IMR-90 (cell line): ENCODE data around the gene CNTFR. TPM values are rescaled to one million over a fixed set of nuclear protein-coding genes. Genes with fewer than 3 reads are reported as not detected.

Source experiments
- ATAC-seq: fragments of 200-7000 bp; cut with Tn5 transposase; 2 replicates; pipeline ENCODE4 v1.9.1; 2020; ENCODE audit warnings: low read depth, mild to moderate bottlenecking, moderate library complexity
- BruUV-seq: library from RNA; stranded (reverse); fragments of 400-500 nt; replicated peaks from 2 replicates; lab custom pipeline; 2021; lab: Mats Ljungman, UMichigan
- CTCF ChIA-PET: fragments of 300-600 bp; formaldehyde crosslinking; extraction: SDS; loops from one replicate; lab custom pipeline; 2021; ENCODE audit warnings: antibody characterized with exemption; lab: Yijun Ruan, JAX
- POLR2A ChIA-PET: fragments of 300-600 bp; sonication (Branson Sonifier 250); formaldehyde crosslinking; loops from one replicate; lab custom pipeline; 2022; ENCODE audit warnings: antibody characterized with exemption; ENCODE audit not compliant: unreplicated experiment; lab: Charles Lee
- DNase-seq: peaks from one replicate; pipeline ENCODE4 v3.0.0; 2013
- H2AFZ ChIP-seq: replicated peaks from 2 replicates; pipeline ENCODE3; 2013; ENCODE audit warnings: low read length, mild to moderate bottlenecking; ENCODE audit not compliant: poor library complexity
- H2AK5ac ChIP-seq: 2 replicates; pipeline ENCODE4 v1.6.1; 2013; ENCODE audit warnings: low read depth, low read length, inconsistent platforms
- H2AK9ac ChIP-seq: replicated peaks from 2 replicates; pipeline ENCODE3; 2013; ENCODE audit warnings: mild to moderate bottlenecking, low read depth, low read length, moderate library complexity; ENCODE audit not compliant: poor library complexity
- H2BK120ac ChIP-seq: 2 replicates; pipeline ENCODE4 v1.6.1; 2013; ENCODE audit warnings: low read depth, low read length, inconsistent platforms
- H2BK15ac ChIP-seq: 3 replicates; pipeline ENCODE4 v1.6.1; 2013; ENCODE audit warnings: low read depth, low read length, inconsistent platforms
- H2BK20ac ChIP-seq: 2 replicates; pipeline ENCODE4 v1.6.1; 2013; ENCODE audit warnings: low read depth, mild to moderate bottlenecking, inconsistent platforms, low read length, moderate library complexity
- H2BK5ac ChIP-seq: 2 replicates; pipeline ENCODE4 v1.6.1; 2013; ENCODE audit warnings: mild to moderate bottlenecking, low read depth, low read length, inconsistent platforms; ENCODE audit not compliant: poor library complexity, severe bottlenecking
- H3K14ac ChIP-seq: replicated peaks from 2 replicates; pipeline ENCODE4 v1.6.1; 2013; ENCODE audit warnings: low read depth, low read length, inconsistent platforms
- H3K18ac ChIP-seq: 2 replicates; pipeline ENCODE4 v1.6.1; 2013; ENCODE audit warnings: low read depth, low read length, control low read depth
- H3K23ac ChIP-seq: 2 replicates; pipeline ENCODE4 v1.6.1; 2013; ENCODE audit warnings: low read depth, low read length, inconsistent platforms
- H3K27ac ChIP-seq: 2 replicates; pipeline ENCODE4 v1.5.1; 2013; ENCODE audit warnings: mild to moderate bottlenecking, control low read depth, low read length; ENCODE audit not compliant: insufficient read depth
- H3K27me3 ChIP-seq: 2 replicates; pipeline ENCODE4 v1.6.1; 2013; ENCODE audit warnings: low read length; ENCODE audit not compliant: control insufficient read depth, insufficient read depth
- H3K36me3 ChIP-seq: 2 replicates; pipeline ENCODE4 v1.6.1; 2013; ENCODE audit warnings: low read length, mixed read lengths; ENCODE audit not compliant: control insufficient read depth, insufficient read depth
- H3K4ac ChIP-seq: 2 replicates; pipeline ENCODE4 v1.6.1; 2013; ENCODE audit warnings: low read depth, low read length, inconsistent platforms
- H3K4me1 ChIP-seq: 2 replicates; pipeline ENCODE4 v1.6.1; 2013; ENCODE audit warnings: low read length, mixed read lengths; ENCODE audit not compliant: control insufficient read depth, insufficient read depth
- H3K4me2 ChIP-seq: 2 replicates; pipeline ENCODE4 v1.6.1; 2013; ENCODE audit warnings: low read depth, mild to moderate bottlenecking, control low read depth, low read length, moderate library complexity
- H3K4me3 ChIP-seq: 2 replicates; pipeline ENCODE4 v1.5.1; 2013; ENCODE audit warnings: low read depth, mild to moderate bottlenecking, control low read depth, low read length, moderate library complexity; ENCODE audit not compliant: insufficient read depth
- H3K56ac ChIP-seq: 2 replicates; pipeline ENCODE4 v1.6.1; 2013; ENCODE audit warnings: low read length, inconsistent platforms; ENCODE audit not compliant: insufficient read depth; ENCODE audit errors: extremely low read depth
- H3K79me1 ChIP-seq, 2 experiments: 2 replicates each; pipeline ENCODE4 v1.6.1; 2013; ENCODE audit warnings: low read length in 2 of 2, inconsistent platforms in 1 of 2, low read depth in 1 of 2
- H3K9ac ChIP-seq: 2 replicates; pipeline ENCODE4 v1.6.1; 2013; ENCODE audit warnings: low read depth, low read length, control low read depth
- H3K9me1 ChIP-seq: 2 replicates; pipeline ENCODE4 v1.6.1; 2013; ENCODE audit warnings: low read length, inconsistent platforms; ENCODE audit not compliant: insufficient read depth
- H3K9me3 ChIP-seq: 2 replicates; pipeline ENCODE4 v1.6.1; 2013; ENCODE audit warnings: low read length; ENCODE audit not compliant: control insufficient read depth, insufficient read depth
- H4K20me1 ChIP-seq: 2 replicates; pipeline ENCODE4 v1.6.1; 2013; ENCODE audit warnings: low read length, inconsistent platforms; ENCODE audit not compliant: insufficient read depth
- H4K5ac ChIP-seq: 2 replicates; pipeline ENCODE4 v1.6.1; 2013; ENCODE audit warnings: mild to moderate bottlenecking, low read depth, low read length, control low read depth
- H4K8ac ChIP-seq, 2 experiments: 2 replicates each; pipeline ENCODE4 v1.6.1; 2013; ENCODE audit warnings: low read depth in 2 of 2, low read length in 2 of 2, control low read depth in 1 of 2, inconsistent platforms in 1 of 2
- H4K91ac ChIP-seq: 2 replicates; pipeline ENCODE4 v1.6.1; 2013; ENCODE audit warnings: low read depth, low read length, inconsistent platforms; ENCODE audit not compliant: insufficient read depth
- CEBPB ChIP-seq: IDR thresholded peaks from 2 replicates; pipeline ENCODE4 v1.6.1; 2012; ENCODE audit warnings: low read depth, low read length, improper control_type of control experiment
- CHD1 ChIP-seq: IDR thresholded peaks from 2 replicates; pipeline ENCODE4 v1.6.1; 2012; ENCODE audit warnings: low read depth, low read length, improper control_type of control experiment
- CTCF ChIP-seq: conservative IDR thresholded peaks from 2 replicates; pipeline ENCODE4 v1.5.1; 2012; ENCODE audit warnings: mild to moderate bottlenecking, low read depth, low read length, improper control_type of control experiment
- ELK1 ChIP-seq: fragments of 150-350 bp; IDR thresholded peaks from 2 replicates; pipeline ENCODE4 v1.6.1; 2016; ENCODE audit warnings: low read depth, mild to moderate bottlenecking, low read length, moderate library complexity, borderline replicate concordance
- MAZ ChIP-seq: IDR thresholded peaks from 2 replicates; pipeline ENCODE4 v1.6.1; 2012; ENCODE audit warnings: low read depth, mild to moderate bottlenecking, low read length, improper control_type of control experiment, moderate library complexity, borderline replicate concordance
- MXI1 ChIP-seq: IDR thresholded peaks from 2 replicates; pipeline ENCODE4 v1.6.1; 2012; ENCODE audit warnings: low read depth, mild to moderate bottlenecking, low read length, moderate library complexity, borderline replicate concordance
- POLR2A ChIP-seq: IDR thresholded peaks from 2 replicates; pipeline ENCODE4 v1.6.1; 2012; ENCODE audit warnings: mild to moderate bottlenecking, low read depth, low read length
- RAD21 ChIP-seq: IDR thresholded peaks from 2 replicates; pipeline ENCODE4 v1.6.1; 2012; ENCODE audit warnings: low read length, improper control_type of control experiment
- RCOR1 ChIP-seq: IDR thresholded peaks from 2 replicates; pipeline ENCODE4 v1.6.1; 2012; ENCODE audit warnings: mild to moderate bottlenecking, low read length, improper control_type of control experiment; ENCODE audit not compliant: insufficient replicate concordance
- RFX5 ChIP-seq: IDR thresholded peaks from 2 replicates; pipeline ENCODE4 v1.8.0; 2012; ENCODE audit warnings: low read depth, mild to moderate bottlenecking, low read length, moderate library complexity
- USF2 ChIP-seq: fragments of 150-350 bp; IDR thresholded peaks from 2 replicates; pipeline ENCODE4 v1.6.1; 2017; ENCODE audit warnings: mild to moderate bottlenecking, antibody characterized with exemption, low read length, low read depth
- WGBS, 2 experiments: methylation state at CpG; one replicate each; pipeline versions ENCODE4 v1.1.5 to v1.1.7; 2013; ENCODE audit warnings: missing lambda C conversion rate in 2 of 2; ENCODE audit not compliant: insufficient read length in 1 of 2; ENCODE audit errors: extremely low coverage in 2 of 2; 5-methylcytosine and 5-hydroxymethylcytosine counted together
- dilution Hi-C: fragments of 300-500 bp; cut with HindIII; formaldehyde crosslinking; loops from one replicate; pipeline ENCODE4 v1.14.3; 2018; ENCODE audit warnings: low sequenced_read_pairs; ENCODE audit not compliant: unreplicated experiment
- in situ Hi-C: fragments of 300-500 bp; cut with MboI; formaldehyde crosslinking; loops from 3 replicates; pipeline ENCODE4 v1.14.3; 2019; ENCODE audit warnings: low sequenced_read_pairs, inconsistent platforms, mixed read lengths
- intact Hi-C: fragments of 100-400 bp; cut with micrococcal nuclease; formaldehyde crosslinking; loops from 2 replicates; pipeline ENCODE4 v1.10.0; 2022
- polyA plus RNA-seq, 3 experiments: library from polyadenylated mRNA; depleted of rRNA; stranded (reverse); fragments of >200 nt; gene quantifications; 2 replicates each; pipeline ENCODE4 v1.2.3, GENCODE V29; 2012; ENCODE audit warnings: low replicate concordance in 1 of 3
- total RNA-seq: library from RNA; depleted of rRNA; stranded (reverse); fragments of >200 nt; gene quantifications from 2 replicates; pipeline ENCODE4 v1.2.3, GENCODE V29; 2012

Gene CNTFR
- total and polyA plus RNA-seq, 2 of the 4 experiments (the other 2 are of a cell fraction), result not detected

GRCh38 chr9:34555002-34555348 is 34.5 kb downstream of the CNTFR start:
- Histone ChIP-seq H3K14ac (no peak overlapping the region), H4K91ac (no peak overlapping the region), H2BK15ac (no peak overlapping the region), H3K9me1 (no peaks in the 10 kb centered on the region), H2BK20ac (no peak overlapping the region), H3K4ac (no peak overlapping the region), H3K36me3 (no peaks in the 10 kb centered on the region), H2BK120ac (no peak overlapping the region), H4K20me1 (no peaks in the 10 kb centered on the region), H4K5ac (no peak overlapping the region), H2AK5ac (no peak overlapping the region), H2AFZ (no peak overlapping the region), H3K4me3 (no peak overlapping the region), H3K9ac (no peak overlapping the region), H3K18ac (no peak overlapping the region), H2AK9ac (no peak overlapping the region), H3K23ac (no peak overlapping the region), H3K27me3 (peaks cover 63% of the 10 kb centered on the region), H3K27ac (no peak overlapping the region), H3K9me3 (no peaks in the 10 kb centered on the region), H3K4me1 (peaks cover 3% of the 10 kb centered on the region; the same call in 1 of the 2 replicates), H2BK5ac (no peak overlapping the region), H3K79me1 (no peaks in the 10 kb centered on the region), H3K56ac (no peak overlapping the region), H3K4me2 (no peak overlapping the region), H4K8ac (no peak overlapping the region)
- 17% methylated on average over 17 of the region's 23 CpGs; no CpG with 5 or more reads in 1 of the 2 experiments for WGBS, 2 experiments
- POLR2A ChIA-PET, result no interaction called here
- no peak for TF ChIP-seq MAZ
- no peak for TF ChIP-seq CEBPB
- TF ChIP-seq ELK1, result no peak
- TF ChIP-seq USF2, result no peak
- no peak for TF ChIP-seq CHD1
- TF ChIP-seq RAD21, result no peak
- no peak for TF ChIP-seq CTCF
- no peak for TF ChIP-seq MXI1
- no peak for TF ChIP-seq RCOR1
- TF ChIP-seq RFX5, result no peak
- TF ChIP-seq POLR2A, result no peak
- BruUV-seq, result no TSS peak
- ATAC-seq (no peak), DNase-seq (no peak)
- in situ Hi-C loops, result no loop called here
- CTCF ChIA-PET, result interaction anchor here (1.3 kb wide), 1 partner anchor 36 kb away, joined by 4 read pairs; no protein-coding TSS in a partner anchor
- dilution Hi-C loops, result no loop called here
- intact Hi-C loops, result no loop called here
